Nephron (organoid): ENCODE data around the gene CD177.
"Not testable (repeated sequence)": the region's sequence is repeated elsewhere in the genome, so short reads cannot be mapped to it uniquely, and the experiment has no call there.

Experiments used
- H3K27ac Mint-ChIP-seq, 3 experiments: 2 replicates each; pipeline ENCODE4 v1.8.0; 2020; ENCODE audit warnings: mixed read lengths in 3 of 3, mild to moderate bottlenecking in 2 of 3, moderate library complexity in 1 of 3
- H3K27me3 Mint-ChIP-seq: 2 replicates; pipeline ENCODE4 v1.8.0; 2021; ENCODE audit warnings: low read depth, mild to moderate bottlenecking, moderate library complexity, mixed read lengths
- H3K36me3 Mint-ChIP-seq: 2 replicates; pipeline ENCODE4 v1.8.0; 2020; ENCODE audit warnings: low read depth, mixed read lengths
- H3K4me1 Mint-ChIP-seq: 2 replicates; pipeline ENCODE4 v1.8.0; 2020; ENCODE audit warnings: mixed read lengths
- H3K4me3 Mint-ChIP-seq, 3 experiments: 2 replicates each; pipeline ENCODE4 v1.8.0; 2020; ENCODE audit warnings: mild to moderate bottlenecking in 3 of 3, mixed read lengths in 3 of 3, moderate library complexity in 2 of 3
- H3K9me3 Mint-ChIP-seq: 2 replicates; pipeline ENCODE4 v1.8.0; 2020; ENCODE audit warnings: mixed read lengths
- CTCF ChIP-seq, 3 experiments: fragments of 200-600 bp; sonication (generic); IDR thresholded peaks; one replicate each; pipeline ENCODE4 v1.5.0; 2021; ENCODE audit warnings: antibody characterized with exemption in 3 of 3; ENCODE audit not compliant: unreplicated experiment in 3 of 3

CD177 gene

GRCh38 chr19:43362179-43362578, 8.7 kb downstream of the CD177 start:
- no peak for TF ChIP-seq CTCF (IDR thresholded peaks at IDR 0.05; ENCODE audit: unreplicated experiment in 3 of 3)
- Mint-ChIP-seq H3K4me3 (no peak overlapping the region), H3K27ac (no peak overlapping the region), H3K27me3 (peaks cover 8% of the 10 kb centered on the region), H3K36me3 (no peaks in the 10 kb centered on the region), H3K9me3 (peaks cover 3% of the 10 kb centered on the region), H3K4me1 (peaks cover 5% of the 10 kb centered on the region)

GRCh38 chr19:43362745-43363144, 9.3 kb downstream of the CD177 start:
- Mint-ChIP-seq H3K9me3 (peaks cover 3% of the 10 kb centered on the region), H3K4me3 (no peak overlapping the region), H3K4me1 (peaks cover 5% of the 10 kb centered on the region), H3K27ac (no peak overlapping the region), H3K27me3 (peaks cover 8% of the 10 kb centered on the region), H3K36me3 (no peaks in the 10 kb centered on the region)
- no peak for TF ChIP-seq CTCF (IDR thresholded peaks at IDR 0.05; ENCODE audit: unreplicated experiment in 3 of 3)

- not testable (repeated sequence) for H3K4me1 Mint-ChIP-seq, H3K27me3 Mint-ChIP-seq, H3K9me3 Mint-ChIP-seq, H3K4me3 Mint-ChIP-seq, H3K27ac Mint-ChIP-seq, H3K36me3 Mint-ChIP-seq
Observed at GRCh38 chr19:43365677-43366076, 12.2 kb downstream of the CD177 start.

- Mint-ChIP-seq H3K9me3 (peaks cover 5% of the 10 kb centered on the region), H3K36me3 (no peaks in the 10 kb centered on the region), H3K27ac (no peak overlapping the region), H3K4me1 (no peaks in the 10 kb centered on the region), H3K4me3 (no peak overlapping the region), H3K27me3 (peaks cover 4% of the 10 kb centered on the region)
- TF ChIP-seq CTCF (IDR thresholded peaks at IDR 0.05; ENCODE audit: unreplicated experiment in 3 of 3) = no peak
Observed at GRCh38 chr19:43367822-43368221, 14.3 kb downstream of the CD177 start.

GRCh38 chr19:43368897-43369296, 15.4 kb downstream of the CD177 start:
- not testable (repeated sequence) for H3K4me1 Mint-ChIP-seq, H3K9me3 Mint-ChIP-seq, H3K27ac Mint-ChIP-seq, H3K27me3 Mint-ChIP-seq, H3K4me3 Mint-ChIP-seq, H3K36me3 Mint-ChIP-seq

GRCh38 chr19:43371909-43372308, 18.4 kb downstream of the CD177 start:
- Mint-ChIP-seq H3K4me3 (no peak overlapping the region), H3K9me3 (peaks cover 5% of the 10 kb centered on the region), H3K27me3 (no peaks in the 10 kb centered on the region), H3K4me1 (no peaks in the 10 kb centered on the region), H3K27ac (no peak overlapping the region), H3K36me3 (no peaks in the 10 kb centered on the region)
- TF ChIP-seq CTCF (IDR thresholded peaks at IDR 0.05; ENCODE audit: unreplicated experiment in 3 of 3) = no peak

GRCh38 chr19:43372462-43372861, 19.0 kb downstream of the CD177 start:
- no peak for TF ChIP-seq CTCF (IDR thresholded peaks at IDR 0.05; ENCODE audit: unreplicated experiment in 3 of 3)
- H3K36me3 Mint-ChIP-seq = no peaks in the 10 kb centered on the region
- no peak overlapping the region for H3K4me3 Mint-ChIP-seq
- no peaks in the 10 kb centered on the region for H3K4me1 Mint-ChIP-seq
- H3K27ac Mint-ChIP-seq = no peak overlapping the region
- H3K9me3 Mint-ChIP-seq = peaks cover 5% of the 10 kb centered on the region
- no peaks in the 10 kb centered on the region for H3K27me3 Mint-ChIP-seq

GRCh38 chr19:43377624-43378023, 24.1 kb downstream of the CD177 start:
- not testable (repeated sequence) for H3K27me3 Mint-ChIP-seq, H3K27ac Mint-ChIP-seq, H3K4me3 Mint-ChIP-seq, H3K9me3 Mint-ChIP-seq, H3K36me3 Mint-ChIP-seq, H3K4me1 Mint-ChIP-seq
